ENCODE results near the gene GRIP2.

GRIP2 gene

DNA sequence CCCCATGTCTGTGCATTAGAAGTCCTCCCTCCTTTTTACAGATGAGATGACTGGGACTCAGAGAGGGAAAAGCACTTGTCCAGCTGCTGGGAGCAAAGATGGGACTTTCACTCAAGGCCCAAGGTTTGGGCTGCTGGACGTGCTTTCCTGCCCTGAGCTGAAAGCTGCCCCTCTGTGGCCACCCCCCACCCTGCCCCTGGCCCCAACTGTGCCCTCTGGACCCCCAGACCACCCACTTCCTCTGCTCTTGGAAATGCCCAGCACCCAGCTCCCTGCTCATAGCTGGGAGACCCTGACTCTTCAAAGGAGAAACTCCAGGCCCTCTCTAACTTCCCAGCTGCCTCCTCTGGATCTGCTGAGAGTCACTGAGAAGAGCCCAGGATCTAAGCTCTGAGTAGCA lies 20.7 kb downstream of the GRIP2 start:
- Histone ChIP-seq H2BK5ac (ENCODE audit: low read depth, low read length, poor library complexity) (no peak overlapping the region), H3K9me3 (ENCODE audit: insufficient read depth, low read depth, low read length) (no peaks in the 10 kb centered on the region), H3K4me1 (ENCODE audit: control insufficient read depth in 1 of 2, insufficient read depth in 2 of 2, low read length in 2 of 2) (peaks cover under 1 to 9% of the 10 kb centered on the region in 2 experiments), H3K27ac (ENCODE audit: low read depth, low read length) (no peak overlapping the region), H3K14ac (ENCODE audit: low read length) (no peak overlapping the region), H3K27me3 (ENCODE audit: insufficient read depth, low read length) (no peaks in the 10 kb centered on the region), H3K36me3 (ENCODE audit: control insufficient read depth in 1 of 2, insufficient read depth in 2 of 2, low read length in 2 of 2) (no peaks in the 10 kb centered on the region), H2AFZ (ENCODE audit: insufficient read depth, low read length, poor library complexity) (no peak overlapping the region), H2BK120ac (ENCODE audit: insufficient read depth, low read length, poor library complexity) (no peak overlapping the region), H3K4ac (ENCODE audit: low read depth, low read length) (no peak overlapping the region), H3K4me2 (ENCODE audit: low read length) (no peak overlapping the region), H3K79me2 (ENCODE audit: control insufficient read depth, insufficient read depth, low read length, poor library complexity) (no peaks in the 10 kb centered on the region), H3K18ac (ENCODE audit: low read length) (no peak overlapping the region), H2BK12ac (ENCODE audit: low read length) (no peak overlapping the region), H3K23ac (ENCODE audit: low read length) (no peak overlapping the region), H4K8ac (ENCODE audit: low read depth, low read length) (no peak overlapping the region), H3K79me1 (ENCODE audit: low read length) (no peaks in the 10 kb centered on the region), H4K12ac (ENCODE audit: low read depth, low read length) (no peak overlapping the region), H3K9ac (ENCODE audit: low read length) (no peak overlapping the region), H2AK5ac (ENCODE audit: low read length) (no peak overlapping the region), H3K4me3 (ENCODE audit: low read depth, low read length) (no peak overlapping the region), H4K91ac (ENCODE audit: low read depth, low read length) (no peak overlapping the region)
- DNase-seq = no peak
- WGBS (ENCODE audit: extremely low coverage, insufficient coverage, insufficient read length) = no CpG with 5 or more reads among the region's 1 CpG

DNA sequence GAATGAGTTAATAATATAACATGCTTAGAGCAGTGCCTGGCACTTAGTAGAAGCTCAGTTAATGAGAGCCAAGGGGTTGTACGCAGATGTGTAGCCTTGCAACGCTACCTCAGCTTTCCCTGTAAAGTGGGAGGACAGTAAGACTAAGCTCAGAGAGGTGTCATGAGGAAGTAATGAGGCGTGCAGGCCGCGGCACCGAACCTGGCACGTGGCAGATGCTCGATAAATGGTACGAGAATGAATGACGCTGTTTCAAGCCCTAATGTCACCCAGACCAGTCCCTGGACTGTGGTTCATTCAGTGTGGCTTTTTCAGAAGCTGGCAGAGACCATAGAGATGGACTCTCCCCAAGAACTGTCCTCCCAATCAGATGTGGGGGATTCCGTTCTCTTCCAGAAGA lies 21.2 kb downstream of the GRIP2 start:
- Histone ChIP-seq H4K8ac (ENCODE audit: low read depth, low read length) (no peak overlapping the region), H2AK5ac (ENCODE audit: low read length) (no peak overlapping the region), H3K79me2 (ENCODE audit: control insufficient read depth, insufficient read depth, low read length, poor library complexity) (no peaks in the 10 kb centered on the region), H3K9me3 (ENCODE audit: insufficient read depth, low read depth, low read length) (no peaks in the 10 kb centered on the region), H3K18ac (ENCODE audit: low read length) (no peak overlapping the region), H3K27ac (ENCODE audit: low read depth, low read length) (no peak overlapping the region), H3K27me3 (ENCODE audit: insufficient read depth, low read length) (no peaks in the 10 kb centered on the region), H3K79me1 (ENCODE audit: low read length) (no peaks in the 10 kb centered on the region), H2BK120ac (ENCODE audit: insufficient read depth, low read length, poor library complexity) (no peak overlapping the region), H3K4ac (ENCODE audit: low read depth, low read length) (no peak overlapping the region), H2AFZ (ENCODE audit: insufficient read depth, low read length, poor library complexity) (no peak overlapping the region), H3K23ac (ENCODE audit: low read length) (no peak overlapping the region), H4K12ac (ENCODE audit: low read depth, low read length) (no peak overlapping the region), H3K9ac (ENCODE audit: low read length) (no peak overlapping the region), H2BK5ac (ENCODE audit: low read depth, low read length, poor library complexity) (no peak overlapping the region), H3K4me1 (ENCODE audit: control insufficient read depth in 1 of 2, insufficient read depth in 2 of 2, low read length in 2 of 2) (peaks cover 0 to 4% of the 10 kb centered on the region in 2 experiments), H3K14ac (ENCODE audit: low read length) (no peak overlapping the region), H2BK12ac (ENCODE audit: low read length) (no peak overlapping the region), H3K36me3 (ENCODE audit: control insufficient read depth in 1 of 2, insufficient read depth in 2 of 2, low read length in 2 of 2) (no peaks in the 10 kb centered on the region), H4K91ac (ENCODE audit: low read depth, low read length) (no peak overlapping the region), H3K4me2 (ENCODE audit: low read length) (no peak overlapping the region), H3K4me3 (ENCODE audit: low read depth, low read length) (no peak overlapping the region)
- no CpG with 5 or more reads among the region's 11 CpGs for WGBS (ENCODE audit: extremely low coverage, insufficient coverage, insufficient read length)
- no peak for DNase-seq

- Histone ChIP-seq H3K9ac (ENCODE audit: low read length) (no peak overlapping the region), H4K8ac (ENCODE audit: low read depth, low read length) (no peak overlapping the region), H3K9me3 (ENCODE audit: insufficient read depth, low read depth, low read length) (no peaks in the 10 kb centered on the region), H3K4ac (ENCODE audit: low read depth, low read length) (no peak overlapping the region), H3K27me3 (ENCODE audit: insufficient read depth, low read length) (no peaks in the 10 kb centered on the region), H3K27ac (ENCODE audit: low read depth, low read length) (no peak overlapping the region), H3K36me3 (ENCODE audit: control insufficient read depth in 1 of 2, insufficient read depth in 2 of 2, low read length in 2 of 2) (no peaks in the 10 kb centered on the region), H3K23ac (ENCODE audit: low read length) (no peak overlapping the region), H4K12ac (ENCODE audit: low read depth, low read length) (no peak overlapping the region), H3K79me1 (ENCODE audit: low read length) (no peaks in the 10 kb centered on the region), H3K4me1 (ENCODE audit: control insufficient read depth in 1 of 2, insufficient read depth in 2 of 2, low read length in 2 of 2) (no peaks in the 10 kb centered on the region), H3K18ac (ENCODE audit: low read length) (no peak overlapping the region), H2BK12ac (ENCODE audit: low read length) (no peak overlapping the region), H2AK5ac (ENCODE audit: low read length) (no peak overlapping the region), H2BK5ac (ENCODE audit: low read depth, low read length, poor library complexity) (no peak overlapping the region), H2BK120ac (ENCODE audit: insufficient read depth, low read length, poor library complexity) (no peak overlapping the region), H2AFZ (ENCODE audit: insufficient read depth, low read length, poor library complexity) (no peak overlapping the region), H3K14ac (ENCODE audit: low read length) (no peak overlapping the region), H3K4me3 (ENCODE audit: low read depth, low read length) (no peak overlapping the region), H3K79me2 (ENCODE audit: control insufficient read depth, insufficient read depth, low read length, poor library complexity) (no peaks in the 10 kb centered on the region), H3K4me2 (ENCODE audit: low read length) (no peak overlapping the region), H4K91ac (ENCODE audit: low read depth, low read length) (no peak overlapping the region)
- no CpG with 5 or more reads among the region's 7 CpGs for WGBS (ENCODE audit: extremely low coverage, insufficient coverage, insufficient read length)
- DNase-seq = no peak
These were observed 21.7 kb downstream of the GRIP2 start for GRCh38 chr3:14518432-14518802.

DNA sequence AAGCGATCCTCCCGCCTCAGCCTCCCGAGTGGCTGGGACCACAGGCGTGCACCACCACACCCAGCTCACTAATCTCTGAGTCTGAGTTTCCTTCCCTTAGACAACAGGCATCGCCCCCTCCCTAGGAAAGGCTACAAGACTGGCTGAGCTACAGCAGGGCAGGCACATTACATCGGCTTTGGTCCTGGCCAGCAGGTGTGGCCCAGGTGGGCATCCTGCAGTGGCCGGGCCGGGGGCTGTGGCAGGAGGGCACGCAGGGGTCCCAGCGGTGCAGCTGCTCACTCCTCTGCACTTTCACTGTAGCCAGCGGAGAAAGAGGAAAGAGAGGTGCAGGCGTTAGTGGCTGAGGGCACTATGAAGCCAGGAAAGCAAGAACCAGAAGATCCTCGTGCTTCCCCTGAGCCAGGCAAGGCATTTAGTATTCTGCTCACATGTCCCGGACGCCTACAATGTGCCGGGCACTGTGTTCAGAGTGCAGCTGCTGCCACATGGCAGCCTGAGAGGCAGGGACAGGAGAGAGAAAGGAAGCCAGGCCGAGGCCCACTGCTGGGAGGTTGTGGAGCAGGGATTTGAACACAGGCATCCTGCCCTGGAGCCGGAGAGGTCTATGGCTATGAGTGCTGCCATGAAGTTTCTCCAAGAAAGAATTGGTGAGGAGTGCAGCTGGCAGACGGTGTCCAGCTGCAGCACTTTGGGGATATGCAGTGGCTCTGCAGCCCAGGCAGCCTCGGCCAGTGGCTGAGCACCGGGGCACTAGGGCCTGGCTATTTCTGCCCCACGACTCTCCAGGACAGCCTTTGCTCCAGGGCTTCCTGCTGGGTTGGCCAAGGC lies 22.3 kb downstream of the GRIP2 start:
- Histone ChIP-seq H2BK120ac (ENCODE audit: insufficient read depth, low read length, poor library complexity) (no peak overlapping the region), H3K4ac (ENCODE audit: low read depth, low read length) (no peak overlapping the region), H2BK5ac (ENCODE audit: low read depth, low read length, poor library complexity) (no peak overlapping the region), H2BK12ac (ENCODE audit: low read length) (no peak overlapping the region), H3K27me3 (ENCODE audit: insufficient read depth, low read length) (no peaks in the 10 kb centered on the region), H3K36me3 (ENCODE audit: control insufficient read depth in 1 of 2, insufficient read depth in 2 of 2, low read length in 2 of 2) (no peaks in the 10 kb centered on the region), H2AK5ac (ENCODE audit: low read length) (no peak overlapping the region), H3K9me3 (ENCODE audit: insufficient read depth, low read depth, low read length) (no peaks in the 10 kb centered on the region), H3K14ac (ENCODE audit: low read length) (no peak overlapping the region), H3K23ac (ENCODE audit: low read length) (no peak overlapping the region), H3K9ac (ENCODE audit: low read length) (no peak overlapping the region), H4K8ac (ENCODE audit: low read depth, low read length) (no peak overlapping the region), H3K4me1 (ENCODE audit: control insufficient read depth in 1 of 2, insufficient read depth in 2 of 2, low read length in 2 of 2) (no peaks in the 10 kb centered on the region), H3K27ac (ENCODE audit: low read depth, low read length) (no peak overlapping the region), H4K12ac (ENCODE audit: low read depth, low read length) (no peak overlapping the region), H3K4me2 (ENCODE audit: low read length) (no peak overlapping the region), H3K79me2 (ENCODE audit: control insufficient read depth, insufficient read depth, low read length, poor library complexity) (no peaks in the 10 kb centered on the region), H3K4me3 (ENCODE audit: low read depth, low read length) (no peak overlapping the region), H2AFZ (ENCODE audit: insufficient read depth, low read length, poor library complexity) (no peak overlapping the region), H3K79me1 (ENCODE audit: low read length) (no peaks in the 10 kb centered on the region), H4K91ac (ENCODE audit: low read depth, low read length) (no peak overlapping the region), H3K18ac (ENCODE audit: low read length) (no peak overlapping the region)
- no peak for DNase-seq
- WGBS (ENCODE audit: extremely low coverage, insufficient coverage, insufficient read length) = no CpG with 5 or more reads among the region's 22 CpGs
